Muscle of leg (tissue), 11 donors: Measurements from ENCODE around the gene KCTD8. TPM values are rescaled to one million over a fixed set of nuclear protein-coding genes. Genes with fewer than 3 reads are reported as not detected.
A peak's percentile ranks its signal among the peaks of the same experiment; 100 is the strongest.
"Not testable (repeated sequence)": the region's sequence is repeated elsewhere in the genome, so short reads cannot be mapped to it uniquely, and the experiment has no call there.

ENCODE experiments used
- DNase-seq: peaks from one replicate; pipeline ENCODE4 v3.0.0; 2013
- H3K27ac ChIP-seq: one replicate; pipeline ENCODE4 v1.5.1; 2013; ENCODE audit warnings: mild to moderate bottlenecking, low read length, control low read depth
- H3K27me3 ChIP-seq: one replicate; pipeline ENCODE4 v1.6.1; 2013; ENCODE audit warnings: low read length; ENCODE audit not compliant: control insufficient read depth, insufficient read depth
- H3K36me3 ChIP-seq: one replicate; pipeline ENCODE4 v1.6.1; 2013; ENCODE audit warnings: low read length; ENCODE audit not compliant: control insufficient read depth, insufficient read depth
- H3K4me1 ChIP-seq: one replicate; pipeline ENCODE4 v1.6.1; 2013; ENCODE audit warnings: low read length; ENCODE audit not compliant: control insufficient read depth, insufficient read depth
- H3K4me3 ChIP-seq: one replicate; pipeline ENCODE4 v1.5.1; 2013; ENCODE audit warnings: low read length, control low read depth
- H3K9me3 ChIP-seq: replicated peaks from 2 replicates; pipeline ENCODE4 v1.6.1; 2013; ENCODE audit warnings: low read depth, low read length; ENCODE audit not compliant: control insufficient read depth
- WGBS: methylation state at CpG from one replicate; pipeline ENCODE4 v1.1.5; 2013; ENCODE audit warnings: missing lambda C conversion rate; ENCODE audit not compliant: insufficient coverage; 5-methylcytosine and 5-hydroxymethylcytosine counted together
- polyA plus RNA-seq, 8 donors: library from polyadenylated mRNA; unstranded; fragments of 120-200 nt; gene quantifications; one replicate each; pipeline versions ENCODE4 v1.2.1 to v1.2.3, GENCODE V29; 2013; ENCODE audit warnings: inconsistent platforms in 1 of 8, low replicate concordance in 1 of 8; ENCODE audit not compliant: insufficient read length in 8 of 8, insufficient read depth in 1 of 8
- total RNA-seq: library from RNA; stranded (reverse); fragments of 120-200 nt; gene quantifications from one replicate; pipeline ENCODE4 v1.2.4, GENCODE V29; 2013

The KCTD8 gene
- total and polyA plus RNA-seq, 9 donors = 0.05 to 0.47 (median 0.15) TPM; not detected in 2

GRCh38 chr4:44167766-44168165 is 280.8 kb downstream of the KCTD8 start:
- not testable (repeated sequence) for H3K36me3 ChIP-seq, H3K27ac ChIP-seq, H3K4me3 ChIP-seq, H3K4me1 ChIP-seq, H3K9me3 ChIP-seq, H3K27me3 ChIP-seq, DNase-seq
- WGBS = 96% methylated on average over 18 of the region's 27 CpGs

DNA sequence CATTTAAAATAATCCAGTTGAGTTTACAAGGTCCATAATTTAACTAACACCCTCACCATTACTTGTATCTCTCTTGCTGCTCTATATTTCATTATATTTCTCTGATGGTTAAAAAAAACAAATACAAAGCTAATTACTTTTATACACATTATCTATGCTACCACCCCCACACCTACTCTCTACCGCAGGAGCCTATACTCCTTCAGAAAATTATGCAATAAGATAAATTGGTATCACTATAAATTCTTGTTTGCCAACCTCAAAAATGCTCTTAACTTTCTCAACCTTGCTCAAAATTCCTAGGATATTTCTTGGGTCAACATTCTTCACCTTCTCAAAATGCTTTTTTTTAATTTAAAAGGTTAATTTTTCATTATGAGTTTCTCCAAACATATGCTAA is 282.7 kb downstream of the KCTD8 start:
- no CpG with 5 or more reads among the region's 1 CpG for WGBS
- no peak overlapping the region for H3K4me3 ChIP-seq
- H3K27ac ChIP-seq = no peak overlapping the region
- H3K36me3 ChIP-seq = no peaks in the 10 kb centered on the region
- no peaks in the 10 kb centered on the region for H3K27me3 ChIP-seq
- no peaks in the 10 kb centered on the region for H3K9me3 ChIP-seq
- no peak for DNase-seq
- H3K4me1 ChIP-seq = no peaks in the 10 kb centered on the region

GRCh38 chr4:44162538-44163270 is 285.9 kb downstream of the KCTD8 start:
- WGBS = no CpG with 5 or more reads among the region's 2 CpGs

GRCh38 chr4:44161756-44162155 is 286.9 kb downstream of the KCTD8 start:
- Histone ChIP-seq H3K4me3 (no peak overlapping the region), H3K9me3 (no peaks in the 10 kb centered on the region), H3K27ac (no peak overlapping the region), H3K27me3 (no peaks in the 10 kb centered on the region), H3K36me3 (no peaks in the 10 kb centered on the region), H3K4me1 (no peaks in the 10 kb centered on the region)
- DNase-seq = no peak
- no CpG with 5 or more reads among the region's 3 CpGs for WGBS

More at GRCh38 chr4:44162538-44163270, 285.9 kb downstream of the KCTD8 start:
- Histone ChIP-seq H3K27ac (no peak overlapping the region), H3K27me3 (no peaks in the 10 kb centered on the region), H3K4me1 (no peaks in the 10 kb centered on the region), H3K36me3 (no peaks in the 10 kb centered on the region), H3K9me3 (no peaks in the 10 kb centered on the region), H3K4me3 (no peak overlapping the region)
- DNase-seq = no peak

GRCh38 chr4:44160776-44161367 is 287.7 kb downstream of the KCTD8 start:
- Histone ChIP-seq H3K9me3 (no peaks in the 10 kb centered on the region), H3K4me1 (no peaks in the 10 kb centered on the region), H3K4me3 (no peak overlapping the region), H3K36me3 (no peaks in the 10 kb centered on the region), H3K27ac (no peak overlapping the region), H3K27me3 (no peaks in the 10 kb centered on the region)
- WGBS = no CpG with 5 or more reads among the region's 4 CpGs
- no peak for DNase-seq

- Histone ChIP-seq H3K4me3 (no peak overlapping the region), H3K4me1 (no peaks in the 10 kb centered on the region), H3K36me3 (no peaks in the 10 kb centered on the region), H3K27ac (no peak overlapping the region), H3K9me3 (no peaks in the 10 kb centered on the region), H3K27me3 (no peaks in the 10 kb centered on the region)
- no CpG with 5 or more reads among the region's 1 CpG for whole genome bisulfite sequencing
- peak; percentile 46 for DNase-seq
These were observed 288.6 kb downstream of the KCTD8 start for GRCh38 chr4:44159991-44160390.

DNA sequence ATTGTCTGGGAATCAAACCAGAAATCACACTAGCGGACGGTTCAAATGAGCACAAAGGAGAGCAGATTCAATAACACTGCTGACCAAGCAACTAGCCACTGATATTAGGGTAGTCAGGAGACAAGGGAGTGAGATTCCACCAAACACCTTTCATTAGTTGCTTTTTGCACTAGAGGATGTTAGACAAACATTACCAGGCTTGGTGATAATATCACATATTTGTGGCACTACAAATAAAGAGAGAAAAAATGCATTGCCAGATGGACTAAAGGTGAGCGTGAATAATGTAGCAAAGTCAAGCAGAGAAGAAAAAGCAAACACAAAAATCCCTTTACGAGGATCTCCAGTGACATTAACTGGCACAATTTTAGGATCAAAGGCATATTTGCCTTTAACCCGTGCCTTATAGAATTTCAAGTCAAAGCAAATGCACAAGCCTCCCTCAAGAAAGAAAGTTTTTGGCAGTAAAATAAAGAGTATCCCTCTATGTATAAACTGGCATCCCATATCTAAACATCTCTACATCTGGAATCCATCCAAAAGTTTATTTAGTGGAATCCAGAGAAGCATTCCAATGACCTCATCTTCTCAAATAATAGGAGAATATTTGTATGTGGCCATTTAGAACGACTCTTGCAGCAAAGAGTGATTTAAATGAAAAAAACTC is 290.9 kb downstream of the KCTD8 start:
- no peak overlapping the region for H3K27ac ChIP-seq
- no peaks in the 10 kb centered on the region for H3K27me3 ChIP-seq
- H3K4me1 ChIP-seq = no peaks in the 10 kb centered on the region
- H3K36me3 ChIP-seq = no peaks in the 10 kb centered on the region
- H3K9me3 ChIP-seq = no peaks in the 10 kb centered on the region
- 40% methylated on average over 1 of the region's 6 CpGs for WGBS
- H3K4me3 ChIP-seq = no peak overlapping the region
- DNase-seq = peak; percentile 54

GRCh38 chr4:44150091-44150576 is 298.5 kb downstream of the KCTD8 start:
- DNase-seq = peak; percentile 8

DNA sequence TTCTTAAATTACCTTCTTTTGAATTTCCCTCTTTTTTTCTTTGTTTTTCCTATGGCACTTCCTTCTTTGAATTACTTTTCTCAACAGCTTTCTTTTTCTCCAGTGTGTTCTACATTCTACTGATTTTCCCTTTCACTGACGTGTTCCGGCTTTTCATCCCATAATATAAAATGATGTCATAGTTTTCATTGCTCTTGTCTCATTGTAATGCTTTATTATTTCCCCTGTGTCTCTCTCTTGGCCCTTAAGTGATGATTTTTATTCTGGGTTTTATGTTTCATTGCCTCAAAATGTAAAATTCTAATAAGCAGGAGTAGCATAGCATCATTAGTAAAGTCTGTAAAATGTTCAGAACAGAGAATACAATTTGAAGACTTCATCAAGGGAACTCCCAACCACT is 299.3 kb downstream of the KCTD8 start:
- H3K27me3 ChIP-seq = no peaks in the 10 kb centered on the region
- peak; percentile 14 for DNase-seq
- no CpG with 5 or more reads among the region's 2 CpGs for WGBS
- H3K27ac ChIP-seq = no peak overlapping the region
- H3K4me3 ChIP-seq = no peak overlapping the region
- peaks cover 2% of the 10 kb centered on the region for H3K9me3 ChIP-seq
- H3K4me1 ChIP-seq = no peaks in the 10 kb centered on the region
- H3K36me3 ChIP-seq = no peaks in the 10 kb centered on the region

More at GRCh38 chr4:44150091-44150576, 298.5 kb downstream of the KCTD8 start:
- no peak overlapping the region for H3K27ac ChIP-seq
- H3K4me1 ChIP-seq = no peaks in the 10 kb centered on the region
- H3K27me3 ChIP-seq = no peaks in the 10 kb centered on the region
- WGBS = no CpG with 5 or more reads among the region's 3 CpGs
- H3K36me3 ChIP-seq = no peaks in the 10 kb centered on the region
- no peak overlapping the region for H3K4me3 ChIP-seq
- H3K9me3 ChIP-seq = peaks cover 2% of the 10 kb centered on the region

- WGBS = no CpG with 5 or more reads among the region's 1 CpG
- DNase-seq = no peak
- Histone ChIP-seq H3K4me3 (no peak overlapping the region), H3K9me3 (peaks cover 2% of the 10 kb centered on the region), H3K36me3 (no peaks in the 10 kb centered on the region), H3K27me3 (no peaks in the 10 kb centered on the region), H3K27ac (no peak overlapping the region), H3K4me1 (no peaks in the 10 kb centered on the region)
These were observed 301.0 kb downstream of the KCTD8 start for GRCh38 chr4:44147571-44148075.
